Psoas muscle (tissue), 8 donors: ENCODE measurements around the gene PVALB. TPM values are rescaled to one million over a fixed set of nuclear protein-coding genes. Genes with fewer than 3 reads are reported as not detected.

Experiments
- ATAC-seq, 4 donors: fragments of 200-7000 bp; cut with Tn5 transposase; one replicate each; pipeline ENCODE4 v1.9.1; 2020; ENCODE audit warnings: moderate library complexity in 3 of 4, mild to moderate bottlenecking in 2 of 4
- DNase-seq, 2 donors: peaks; one replicate each; pipeline ENCODE4 v3.0.0-alpha.2; 2020
- H3K27ac ChIP-seq: fragments of 200-600 bp; one replicate; pipeline ENCODE4 v1.8.0; 2022
- H3K27me3 ChIP-seq, 3 donors: fragments of 200-600 bp in 1 of 3; one replicate each; pipeline versions ENCODE4 v1.6.1 to v1.8.0; 2013 to 2022; ENCODE audit warnings: low read length in 2 of 3, mild to moderate bottlenecking in 2 of 3, moderate library complexity in 1 of 3; ENCODE audit not compliant: insufficient read depth in 3 of 3
- H3K36me3 ChIP-seq, 2 donors: fragments of 200-600 bp in 1 of 2; one replicate each; pipeline versions ENCODE4 v1.6.1 to v1.8.0; 2013 to 2022; ENCODE audit warnings: low read depth in 1 of 2, mild to moderate bottlenecking in 1 of 2, moderate library complexity in 1 of 2; ENCODE audit not compliant: insufficient read depth in 1 of 2
- H3K4me1 ChIP-seq: fragments of 200-600 bp; one replicate; pipeline ENCODE4 v1.8.0; 2022
- H3K4me3 ChIP-seq: fragments of 200-600 bp; one replicate; pipeline ENCODE4 v1.8.0; 2022; ENCODE audit warnings: mild to moderate bottlenecking
- H3K9me3 ChIP-seq: fragments of 200-600 bp; one replicate; pipeline ENCODE4 v1.8.0; 2022
- CTCF ChIP-seq: fragments of 200-600 bp; IDR thresholded peaks from one replicate; pipeline ENCODE4 v1.8.0; 2022; ENCODE audit warnings: antibody characterized with exemption
- WGBS, 3 donors: extraction: QIAGEN DNeasy Blood & Tissue Kit; methylation state at CpG; one replicate each; pipeline versions ENCODE4 v1.1.6 to v1.1.7; 2013; 5-methylcytosine and 5-hydroxymethylcytosine counted together
- intact Hi-C, 2 donors: fragments of 100-400 bp; cut with DNase I; formaldehyde crosslinking; loops; one replicate each; pipeline versions ENCODE4 v1.11.0 to v1.14.2; 2022
- polyA plus RNA-seq, 3 donors: library from polyadenylated mRNA; stranded (reverse); fragments of 200-250 nt; gene quantifications; one replicate each; pipeline ENCODE4 v1.2.3, GENCODE V29; 2013
- total RNA-seq, 4 donors: library from RNA; stranded (reverse); fragmentation: NEBNext Ultra II Directional in 2 of 4; extraction: Animal tissue kit (Norgen Biotek cat#: 25700) in 2 of 4; gene quantifications; one replicate each; pipeline versions ENCODE4 v1.2.1 to v1.2.4, GENCODE V29; 2021 to 2023
- donor health status: healthy with polysubstance abuse.
- donor health status: DM: no; HTN: no; CAD: no; lungs with moderate emphysema.
- donor health status: Bipolar disorder and iron deficiency.
- donor health status: healthy.
- donor health status: DM: yes; HTN: yes; CAD: no.
- donor health status: DM: no; HTN: no; CAD: no.
- donor health status: DM: no; HTN: no; CAD: no.
- donor health status: DM: yes; HTN: yes; CAD: no.

The PVALB gene
- total and polyA plus RNA-seq, 7 donors: 0.22 to 1.4 (median 1.1) TPM; not detected in 3

- H3K27ac ChIP-seq: no peak overlapping the region
- ATAC-seq (no peak), DNase-seq (no peak)
- H3K27me3 ChIP-seq: no peaks in the 10 kb centered on the region
- no peaks in the 10 kb centered on the region for H3K4me1 ChIP-seq
- 81 to 85% (median 84%) methylated on average over 8 of the region's 8 CpGs for WGBS, 3 donors
- no peak overlapping the region for H3K4me3 ChIP-seq
- TF ChIP-seq CTCF: no peak
- no peaks in the 10 kb centered on the region for H3K9me3 ChIP-seq
- H3K36me3 ChIP-seq: peaks cover 0 to 37% of the 10 kb centered on the region in 2 donors
- intact Hi-C loops: no loop called here
Observed at GRCh38 chr22:36763576-36763975, 53.3 kb downstream of the PVALB start.

DNA sequence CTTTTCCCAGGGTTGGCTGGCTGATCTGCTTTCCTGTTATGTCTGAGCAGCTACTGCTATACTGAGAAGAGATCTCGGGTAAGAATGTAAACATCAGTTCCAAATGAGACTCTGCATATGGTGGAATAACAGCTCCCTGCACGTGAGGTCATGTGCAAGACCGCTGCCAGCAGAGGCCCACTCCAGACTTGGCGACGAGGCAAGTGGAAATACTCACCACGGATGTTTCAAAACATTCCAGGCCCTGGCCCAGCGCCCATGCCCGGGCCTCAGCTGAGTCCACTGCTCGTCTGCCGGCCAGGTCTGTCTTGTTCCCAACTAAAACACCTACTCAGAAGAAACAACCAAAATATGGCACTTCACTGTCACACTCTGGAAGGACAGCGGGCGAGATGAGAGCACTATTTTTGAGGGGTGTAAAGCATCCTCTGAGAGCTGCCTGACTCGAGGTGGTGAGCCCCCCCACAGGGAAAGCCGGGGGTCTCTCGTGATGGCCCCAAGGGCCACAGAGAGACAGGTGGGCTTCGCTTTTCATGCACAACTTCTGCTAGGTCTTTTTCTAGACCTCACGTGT is 54.1 kb downstream of the PVALB start:
- DNase-seq (no peak), ATAC-seq (no peak)
- Histone ChIP-seq H3K27ac (no peak overlapping the region), H3K36me3 (peaks cover 0 to 37% of the 10 kb centered on the region in 2 donors), H3K27me3 (no peaks in the 10 kb centered on the region), H3K9me3 (no peaks in the 10 kb centered on the region), H3K4me3 (no peak overlapping the region), H3K4me1 (no peaks in the 10 kb centered on the region)
- no peak for TF ChIP-seq CTCF
- intact Hi-C loops: no loop called here
- 56 to 69% (median 61%) methylated on average over 17 of the region's 17 CpGs for WGBS, 3 donors

- DNase-seq (no peak), ATAC-seq (no peak)
- no peak for TF ChIP-seq CTCF
- WGBS, 3 donors: 89 to 93% (median 92%) methylated on average over 10 of the region's 10 CpGs
- Histone ChIP-seq H3K27me3 (no peaks in the 10 kb centered on the region), H3K36me3 (peaks cover 0 to 29% of the 10 kb centered on the region in 2 donors), H3K27ac (no peak overlapping the region), H3K4me3 (no peak overlapping the region), H3K4me1 (no peaks in the 10 kb centered on the region), H3K9me3 (no peaks in the 10 kb centered on the region)
- intact Hi-C loops: no loop called here
Observed at GRCh38 chr22:36761553-36762240, 55.1 kb downstream of the PVALB start.

DNA sequence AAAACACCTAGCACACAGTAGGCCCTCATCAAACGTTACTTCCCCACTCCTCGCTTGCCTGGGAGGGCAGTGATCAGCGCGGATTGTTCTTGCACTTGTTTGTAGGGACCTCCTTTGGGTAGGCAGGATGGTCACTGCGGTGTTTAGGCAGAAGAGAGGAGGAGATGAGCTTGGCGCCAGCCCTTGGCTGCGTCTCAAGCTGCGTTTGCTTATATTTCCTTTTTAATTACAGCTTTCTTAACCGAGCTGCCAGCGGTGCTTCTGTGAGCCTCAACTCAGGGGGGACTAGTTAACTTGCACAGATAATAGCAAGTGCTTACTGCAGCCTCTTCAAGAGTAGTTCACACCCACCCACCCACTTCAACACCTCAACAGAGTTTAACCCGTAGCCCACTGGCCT is 56.0 kb downstream of the PVALB start:
- peaks cover 0 to 1% (median 0%) of the 10 kb centered on the region in 3 donors for H3K27me3 ChIP-seq
- no peak overlapping the region for H3K4me3 ChIP-seq
- intact Hi-C loops: no loop called here
- H3K27ac ChIP-seq: no peak overlapping the region
- H3K4me1 ChIP-seq: no peaks in the 10 kb centered on the region
- peaks cover 0 to 20% of the 10 kb centered on the region in 2 donors for H3K36me3 ChIP-seq
- no peak for DNase-seq
- 79 to 85% (median 84%) methylated on average over 11 of the region's 11 CpGs for WGBS, 3 donors
- no peaks in the 10 kb centered on the region for H3K9me3 ChIP-seq
- ATAC-seq: no peak
- no peak for TF ChIP-seq CTCF
